NCI-H510A (cell line): ENCODE measurements around the gene DAPK1.

Experiments used
- DNase-seq: peaks from one replicate; lab custom pipeline; 2025; lab: John Stamatoyannopoulos, UW

DAPK1 gene

DNA sequence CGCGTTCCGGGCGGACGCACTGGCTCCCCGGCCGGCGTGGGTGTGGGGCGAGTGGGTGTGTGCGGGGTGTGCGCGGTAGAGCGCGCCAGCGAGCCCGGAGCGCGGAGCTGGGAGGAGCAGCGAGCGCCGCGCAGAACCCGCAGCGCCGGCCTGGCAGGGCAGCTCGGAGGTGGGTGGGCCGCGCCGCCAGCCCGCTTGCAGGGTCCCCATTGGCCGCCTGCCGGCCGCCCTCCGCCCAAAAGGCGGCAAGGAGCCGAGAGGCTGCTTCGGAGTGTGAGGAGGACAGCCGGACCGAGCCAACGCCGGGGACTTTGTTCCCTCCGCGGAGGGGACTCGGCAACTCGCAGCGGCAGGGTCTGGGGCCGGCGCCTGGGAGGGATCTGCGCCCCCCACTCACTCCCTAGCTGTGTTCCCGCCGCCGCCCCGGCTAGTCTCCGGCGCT, at the start of gene DAPK1:
Gene DAPK1, plus strand, starts transcription at position 264 of the 442 bp plus-strand sequence. CDS start 1,211 bp downstream, outside the sequence.
- DNase-seq: peak; percentile 6

DNA sequence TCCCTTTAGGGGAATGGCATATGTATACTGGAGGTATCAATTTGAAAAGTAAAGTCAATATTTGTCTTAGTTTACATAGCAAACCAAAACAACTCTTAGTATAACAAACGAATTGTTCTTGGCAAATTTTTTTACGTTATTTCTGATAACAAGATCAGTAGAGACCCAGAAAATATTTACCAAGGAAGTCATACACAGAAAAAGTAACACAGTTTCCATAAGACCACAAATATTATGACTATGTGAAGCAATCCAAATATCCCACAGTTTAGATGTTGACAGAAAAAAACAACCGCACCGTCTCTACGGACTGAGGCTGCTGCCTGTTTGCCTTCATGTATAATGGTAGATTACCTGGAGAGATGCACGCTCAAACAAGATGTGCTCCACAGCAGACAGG, 46.5 kb upstream of the DAPK1 start:
- DNase-seq: no peak

DNA sequence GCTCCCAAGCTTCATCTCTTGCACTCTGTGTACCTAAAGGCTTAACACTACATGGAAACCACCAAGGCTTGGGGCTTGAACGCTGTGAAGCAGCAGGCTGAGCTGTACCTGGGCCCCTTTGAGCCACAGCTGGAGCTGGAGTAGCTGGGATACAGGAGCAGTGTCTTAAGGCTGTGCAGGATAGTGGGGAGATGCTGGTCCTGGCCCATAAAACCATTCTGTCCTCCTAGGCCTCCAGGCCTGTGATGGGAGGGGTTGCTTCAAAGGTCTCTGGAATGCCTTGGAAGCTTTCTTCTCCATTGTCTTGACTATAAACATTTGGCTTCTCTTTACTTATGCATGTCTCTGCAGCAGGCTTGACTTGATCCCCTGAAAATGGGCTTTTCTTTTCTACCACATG, 42.3 kb upstream of the DAPK1 start:
- DNase-seq: no peak

DNA sequence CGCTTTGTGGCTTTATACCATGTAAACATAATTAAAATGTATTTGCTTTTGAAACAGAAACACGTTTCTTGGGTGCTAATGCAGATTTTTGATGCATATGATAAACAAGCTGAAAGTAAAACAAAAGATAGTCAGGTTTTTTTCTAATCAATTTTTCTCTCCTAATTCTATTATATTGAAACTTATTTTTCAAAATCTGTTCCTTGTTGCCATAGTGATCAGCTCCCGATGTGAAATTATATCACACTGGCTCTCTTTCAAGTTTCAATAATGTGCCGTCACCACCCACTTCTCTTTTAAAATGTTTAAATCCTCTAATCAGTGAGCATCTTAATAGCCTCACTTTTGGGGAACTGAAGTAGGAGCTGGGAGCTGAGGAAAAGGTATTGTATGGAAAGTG, 36.4 kb upstream of the DAPK1 start:
- no peak for DNase-seq

DNA sequence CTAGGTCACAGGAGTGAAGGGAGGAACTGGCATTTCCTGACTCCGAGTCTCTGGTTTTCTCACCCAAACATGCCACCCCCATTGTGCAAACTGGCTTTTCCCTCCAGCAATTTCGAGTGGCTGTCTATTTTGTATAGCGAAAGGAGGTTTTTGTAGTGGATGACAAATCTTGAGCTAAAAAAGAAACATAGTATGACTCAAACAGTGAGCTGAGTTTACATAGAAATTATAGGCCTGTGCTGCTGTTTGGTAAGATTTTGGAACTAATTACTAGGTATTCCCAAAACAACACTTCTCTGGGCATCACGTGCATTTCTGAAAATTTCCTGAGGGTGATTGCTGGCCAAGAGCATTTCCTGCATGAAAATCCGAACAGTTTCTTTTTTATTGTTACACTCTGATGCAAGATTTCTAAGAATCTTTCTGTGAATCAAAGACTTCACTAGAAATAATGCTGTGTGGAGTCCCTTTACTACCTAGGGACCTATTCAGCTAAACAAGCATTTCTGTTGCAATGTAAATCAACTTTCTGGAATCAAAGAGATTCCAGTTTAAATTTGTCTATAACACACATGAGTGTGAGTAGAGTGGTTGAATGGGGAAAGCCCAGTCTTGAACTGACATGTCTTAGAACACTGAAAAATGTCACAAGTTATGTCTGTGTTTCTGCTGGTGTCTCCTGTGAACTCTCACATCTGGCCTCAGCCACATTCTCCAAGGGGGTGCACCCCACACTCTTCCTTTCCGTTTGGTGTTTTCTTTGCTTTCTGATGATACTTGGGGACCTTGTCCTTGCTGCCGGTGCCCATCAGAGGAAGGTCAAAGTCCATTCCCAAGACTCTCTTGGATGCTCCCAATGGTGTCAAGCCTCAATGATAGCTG, 33.3 kb upstream of the DAPK1 start:
- DNase-seq: no peak

DNA sequence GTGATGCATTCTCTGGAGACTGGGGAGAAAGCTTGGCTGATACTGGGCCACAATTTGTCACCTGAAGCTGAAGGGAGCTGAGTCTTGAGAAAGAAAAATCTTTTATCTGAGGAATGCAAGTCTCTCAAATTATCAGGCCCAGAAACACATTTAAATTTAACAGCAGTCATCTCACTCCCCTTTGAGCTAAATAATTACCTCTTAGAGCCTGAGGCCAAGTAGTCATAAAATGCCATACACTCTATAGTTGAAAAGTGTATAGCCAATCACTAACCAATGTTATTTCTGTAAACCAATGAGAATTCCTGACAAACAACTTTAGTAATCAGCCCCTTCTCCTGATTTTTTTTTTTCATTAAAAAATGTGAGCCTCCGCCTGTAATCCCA, 32.7 kb upstream of the DAPK1 start:
- no peak for DNase-seq

DNA sequence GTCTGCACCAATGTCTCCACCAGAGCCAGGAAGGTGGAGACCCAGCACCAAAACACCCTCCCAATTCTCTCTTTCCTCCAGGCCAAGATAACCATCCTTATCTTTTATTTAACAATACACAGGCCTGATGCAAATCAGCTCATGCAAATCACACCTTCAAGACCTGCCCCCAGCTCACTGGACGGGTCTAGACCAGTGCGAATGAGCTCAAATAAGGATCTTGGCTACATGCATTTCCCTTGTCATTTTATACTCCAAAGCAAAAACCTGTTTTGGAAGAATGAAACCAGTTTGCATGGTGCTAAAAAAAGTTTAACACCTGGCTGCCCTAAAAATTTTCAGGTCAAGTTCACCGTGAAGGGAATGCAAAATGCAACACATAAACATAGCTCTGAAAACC, 31.9 kb upstream of the DAPK1 start:
- no peak for DNase-seq

DNA sequence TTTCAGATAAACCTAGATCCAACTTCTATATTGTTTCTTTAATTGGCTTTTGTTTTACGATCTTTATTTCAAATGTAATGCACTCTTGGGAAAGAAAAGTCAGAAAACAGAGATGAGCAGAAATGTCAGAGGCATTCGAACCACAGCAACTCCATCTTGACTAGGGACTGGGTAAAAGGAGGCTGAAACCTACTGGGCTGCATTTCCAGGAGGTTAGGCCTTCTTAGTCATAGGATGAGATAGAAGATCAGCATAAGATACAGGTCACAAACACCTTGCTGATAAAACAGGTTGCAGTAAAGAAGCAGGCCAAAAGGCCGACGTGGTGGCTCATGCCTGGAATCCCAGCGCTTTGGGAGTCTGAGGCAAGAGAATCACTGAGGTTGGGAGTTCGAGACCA, 30.5 kb upstream of the DAPK1 start:
- no peak for DNase-seq

DNA sequence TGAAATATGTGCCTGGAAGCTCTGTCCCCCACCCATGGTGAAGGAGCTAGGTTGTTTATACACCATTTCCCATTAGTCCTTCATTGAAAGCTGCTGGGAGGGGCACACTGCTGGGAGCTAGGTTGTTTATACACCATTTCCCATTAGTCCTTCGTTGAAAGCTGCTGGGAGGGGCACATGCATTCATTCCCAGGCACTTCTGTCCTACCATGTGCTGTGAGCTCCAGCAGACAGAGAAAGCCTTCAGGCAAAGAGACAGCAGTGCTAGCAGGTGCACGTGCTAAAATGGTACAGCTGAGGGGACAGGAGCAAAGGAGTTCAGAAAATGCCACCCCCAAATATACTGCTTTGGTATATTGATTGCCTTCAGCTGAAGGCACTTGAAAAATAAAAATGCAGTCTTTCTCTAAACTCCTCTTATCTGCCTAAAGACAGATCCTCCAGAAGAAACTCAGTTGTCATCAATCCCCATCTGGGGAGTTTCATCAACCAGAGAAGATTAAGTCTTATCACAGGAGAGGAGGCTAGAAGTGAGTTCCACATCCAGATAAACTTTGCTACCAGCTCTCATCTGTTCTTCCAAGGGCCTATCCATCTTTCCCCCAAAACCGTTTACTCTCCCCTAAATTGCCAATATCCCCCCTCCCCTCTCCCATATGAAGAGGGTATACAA, 27.7 kb upstream of the DAPK1 start:
- no peak for DNase-seq

DNA sequence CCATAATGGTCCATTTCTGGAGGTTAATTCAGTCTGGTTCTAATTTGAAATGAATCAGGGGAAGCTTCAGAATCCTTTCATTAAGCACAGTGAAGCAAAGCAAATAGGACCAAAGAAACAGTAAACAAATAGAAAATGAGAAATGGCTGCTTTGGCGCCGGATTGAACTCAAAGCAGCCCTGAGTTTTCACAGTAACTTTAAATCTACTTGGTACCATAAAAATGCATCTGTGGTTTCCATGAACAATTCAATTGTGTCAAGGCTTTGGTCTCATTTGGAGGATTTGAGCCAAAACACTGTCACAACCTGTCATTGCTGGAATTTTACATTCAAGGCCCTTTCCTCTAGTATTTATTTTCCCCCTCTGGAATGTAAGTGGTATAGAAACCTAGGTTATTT, 25.9 kb upstream of the DAPK1 start:
- DNase-seq: no peak

DNA sequence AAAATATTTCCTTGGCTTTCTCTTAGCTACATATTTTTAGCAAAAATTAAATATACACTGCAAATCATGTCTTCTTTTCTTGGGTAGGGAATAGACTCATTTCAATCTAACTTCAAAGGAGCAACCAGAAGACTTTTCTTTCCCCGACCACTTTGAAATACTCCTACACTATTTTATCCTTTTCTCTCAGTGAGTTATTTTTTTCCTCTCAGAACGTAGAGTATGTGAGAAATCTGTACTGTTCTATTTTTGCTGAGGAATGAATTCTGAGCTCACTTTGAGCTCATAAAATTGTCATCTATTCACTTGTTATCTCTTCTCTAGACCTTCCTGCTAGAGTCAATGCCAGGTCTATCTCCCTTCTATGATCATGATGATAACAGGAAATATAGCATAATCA, 22.2 kb upstream of the DAPK1 start:
- no peak for DNase-seq

DNA sequence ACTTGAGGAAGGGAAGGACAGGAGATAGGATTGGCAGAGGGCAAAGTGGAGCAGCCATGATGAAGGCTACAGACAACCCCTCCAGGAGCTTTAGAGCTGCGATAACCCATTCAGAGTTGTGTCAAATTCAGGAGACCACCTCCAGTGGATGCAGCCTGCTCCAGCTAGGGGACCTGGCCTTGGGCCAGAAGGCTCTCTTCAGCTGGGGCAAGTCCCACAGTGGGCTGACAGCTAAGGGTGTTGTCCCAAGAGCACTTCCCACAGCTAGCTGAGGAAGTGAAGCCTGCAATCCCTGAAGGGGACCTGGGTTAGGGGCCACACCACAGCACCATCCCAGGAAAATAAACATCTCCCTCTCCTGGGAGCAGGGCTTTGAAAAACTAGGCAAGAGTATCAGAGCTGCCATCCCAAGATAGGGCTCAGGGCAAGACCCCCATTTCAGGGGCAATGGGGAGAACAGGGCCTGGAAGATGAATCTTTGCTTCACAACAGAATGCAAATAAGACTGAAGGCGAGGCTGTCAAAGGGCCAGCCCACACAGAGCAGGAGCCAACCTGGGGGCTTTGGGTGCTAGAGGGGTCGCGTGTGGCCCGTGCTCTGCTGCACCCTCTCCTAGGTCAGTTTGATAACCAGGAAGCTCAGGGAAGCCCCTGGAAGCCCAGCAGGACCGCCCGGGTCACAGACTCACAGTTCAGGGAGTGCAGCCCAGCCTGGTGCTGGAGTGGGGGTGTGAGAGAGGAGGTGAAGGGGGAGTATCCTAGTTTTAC, 19.3 kb upstream of the DAPK1 start:
- DNase-seq: no peak

DNA sequence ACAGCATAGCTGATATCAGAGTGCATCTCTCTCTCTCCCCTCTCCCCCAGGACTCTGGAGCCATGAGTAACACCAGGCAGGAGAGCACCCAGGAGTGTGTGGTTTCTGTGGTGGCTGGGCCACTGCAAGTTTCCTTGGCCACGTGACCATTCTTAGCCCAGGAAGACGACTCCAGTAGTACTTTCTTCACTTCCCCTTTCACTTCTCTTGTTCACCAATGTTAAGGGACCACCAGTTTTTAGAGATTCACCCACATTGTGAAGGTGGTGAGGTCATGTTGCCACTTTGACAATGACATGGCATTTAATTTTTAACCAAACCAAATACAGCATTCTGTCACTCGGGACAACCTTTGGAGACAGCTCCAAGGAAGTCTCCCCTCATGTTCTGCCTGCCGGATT, 17.9 kb upstream of the DAPK1 start:
- no peak for DNase-seq

DNA sequence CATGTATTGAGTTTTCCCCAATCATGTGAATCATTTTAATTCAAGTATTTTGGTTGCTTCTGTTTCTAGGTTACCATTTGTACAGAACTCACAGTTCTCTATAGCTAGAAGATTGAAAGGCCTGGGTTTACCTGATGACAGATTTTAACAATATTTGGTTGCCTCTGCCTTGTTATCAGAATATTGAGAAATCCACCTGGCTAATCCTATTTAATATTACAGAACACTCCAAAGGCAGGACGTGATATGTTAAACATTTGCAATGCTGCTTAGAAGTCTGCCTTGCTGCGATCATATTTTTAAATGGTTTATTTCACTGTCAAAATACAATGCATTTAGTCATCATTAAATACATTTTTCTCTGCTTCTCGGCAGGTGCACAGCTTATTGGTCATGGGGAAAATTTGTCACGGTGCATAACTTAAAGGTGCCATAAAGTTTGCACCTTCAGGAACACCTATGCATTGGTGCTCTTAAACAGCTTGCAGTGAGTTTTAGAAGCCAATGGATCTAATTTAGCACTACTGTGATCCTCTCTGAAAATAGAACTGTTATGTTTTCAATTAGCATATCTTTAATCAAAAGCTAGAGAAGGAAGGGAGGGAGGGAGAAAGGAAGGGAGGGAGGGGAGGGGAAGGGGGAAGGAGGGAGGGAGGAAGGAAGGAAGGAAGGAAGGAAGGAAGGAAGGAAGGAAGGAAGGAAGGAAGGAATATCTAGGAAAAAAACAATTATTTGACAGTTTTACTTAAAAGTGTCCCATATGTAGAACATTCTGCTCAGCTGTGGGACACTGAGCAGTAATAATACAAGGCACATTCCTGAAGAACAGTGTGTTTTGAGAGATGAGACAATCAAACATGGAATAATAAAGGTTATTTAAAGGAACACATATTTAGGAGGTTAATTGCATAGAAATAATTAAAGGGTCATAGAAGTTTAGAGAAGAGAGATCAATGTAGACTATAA, 15.5 kb upstream of the DAPK1 start:
- no peak for DNase-seq

DNA sequence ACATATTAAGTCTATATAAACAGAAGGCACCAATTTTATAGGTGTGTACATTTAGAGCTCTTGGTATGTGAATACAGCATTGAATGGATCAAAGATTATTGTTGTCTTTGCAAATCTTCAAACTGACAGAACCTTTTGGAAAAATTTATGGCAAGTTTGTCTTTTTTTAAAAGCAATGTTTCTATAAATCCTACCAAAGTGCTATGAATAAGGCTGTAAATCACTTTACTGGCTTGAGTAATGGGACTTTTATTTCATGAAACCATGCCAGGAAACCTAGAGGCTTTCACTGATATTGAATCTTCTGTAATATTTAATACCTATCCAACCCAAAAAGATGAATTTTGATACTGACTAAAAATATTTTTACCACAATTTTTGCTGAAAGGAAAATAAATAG, 7.4 kb upstream of the DAPK1 start:
- DNase-seq: no peak

DNA sequence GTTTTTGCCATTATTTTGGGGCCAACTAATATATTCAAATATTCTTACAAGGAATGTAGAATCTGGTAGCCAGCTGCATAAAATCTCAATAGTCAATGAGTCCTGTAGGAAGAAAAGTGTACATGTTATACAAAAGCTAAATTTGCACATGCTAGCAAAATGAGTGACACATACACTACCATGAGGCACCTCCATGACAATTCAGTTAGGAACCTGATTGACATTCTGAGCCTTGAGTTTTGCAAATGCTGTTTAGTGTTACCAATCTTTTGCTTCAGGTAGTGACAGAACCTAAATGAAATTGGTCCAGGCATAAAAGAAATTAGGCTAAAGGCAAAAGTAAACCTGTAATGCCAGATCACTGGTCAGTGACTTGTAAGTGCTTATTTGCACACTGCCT, 6.8 kb upstream of the DAPK1 start:
- DNase-seq: no peak

DNA sequence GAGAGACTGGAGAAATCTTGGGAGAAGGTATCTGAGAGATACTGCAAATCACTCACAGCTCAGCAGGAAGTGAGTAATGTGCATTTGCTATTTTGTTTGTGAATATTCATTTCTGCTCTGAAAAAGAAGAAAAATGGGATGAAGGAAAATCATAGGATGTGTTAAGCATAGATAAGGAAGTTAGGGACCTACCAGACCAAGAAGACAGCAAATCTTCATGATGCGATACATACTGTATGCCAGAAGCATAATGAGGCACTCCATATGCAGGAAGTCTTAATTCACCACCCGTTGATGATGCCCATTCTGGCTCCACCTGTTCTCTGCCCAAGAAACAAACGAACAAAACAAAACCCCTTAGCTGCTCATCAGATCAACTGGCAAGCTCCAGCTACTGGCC, 6.1 kb upstream of the DAPK1 start:
- no peak for DNase-seq

DNA sequence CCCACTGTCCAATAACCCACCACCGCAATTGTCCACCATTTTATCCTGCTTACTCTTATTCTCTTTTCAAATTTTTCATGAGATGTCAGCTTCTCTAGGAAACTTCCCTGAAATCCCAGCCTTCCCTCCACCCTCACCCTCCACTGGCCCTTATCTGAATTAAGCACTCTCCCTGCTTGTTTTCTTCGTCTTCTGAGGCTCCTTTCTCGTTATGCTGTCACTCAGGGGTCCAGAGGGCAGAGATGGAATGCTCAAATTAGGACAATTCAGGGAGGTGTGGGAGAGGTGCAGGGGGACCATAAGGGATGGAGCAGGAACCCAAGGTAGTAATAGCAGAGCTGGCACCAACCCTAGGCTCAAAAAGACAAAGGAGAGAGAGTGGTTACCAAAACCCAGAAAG, 5.0 kb upstream of the DAPK1 start:
- no peak for DNase-seq

DNA sequence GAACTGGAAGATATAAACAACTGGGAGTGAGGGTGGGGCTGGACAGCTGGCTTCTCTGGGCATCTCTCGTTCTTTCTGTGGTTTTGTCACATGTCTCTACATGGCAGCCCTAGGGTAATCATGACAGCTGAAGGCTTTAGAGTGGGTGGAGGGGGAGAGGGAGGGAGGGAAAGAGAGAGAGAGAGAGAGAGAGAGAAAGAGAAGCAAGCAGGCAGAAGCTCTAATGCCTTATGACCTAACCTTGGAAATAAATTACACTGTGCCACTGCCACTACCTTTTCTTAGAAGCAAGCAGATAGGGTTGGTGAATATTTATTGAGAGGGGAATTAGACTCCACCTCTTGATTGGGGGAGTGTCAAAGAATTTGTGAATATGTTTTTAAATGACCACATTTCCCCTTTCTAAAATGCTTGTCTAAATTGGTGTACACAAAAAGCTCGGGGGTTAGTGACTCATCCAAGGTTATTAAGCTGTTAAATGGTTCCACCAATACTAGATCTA, 2.6 kb upstream of the DAPK1 start:
- peak; percentile 0 for DNase-seq

DNA sequence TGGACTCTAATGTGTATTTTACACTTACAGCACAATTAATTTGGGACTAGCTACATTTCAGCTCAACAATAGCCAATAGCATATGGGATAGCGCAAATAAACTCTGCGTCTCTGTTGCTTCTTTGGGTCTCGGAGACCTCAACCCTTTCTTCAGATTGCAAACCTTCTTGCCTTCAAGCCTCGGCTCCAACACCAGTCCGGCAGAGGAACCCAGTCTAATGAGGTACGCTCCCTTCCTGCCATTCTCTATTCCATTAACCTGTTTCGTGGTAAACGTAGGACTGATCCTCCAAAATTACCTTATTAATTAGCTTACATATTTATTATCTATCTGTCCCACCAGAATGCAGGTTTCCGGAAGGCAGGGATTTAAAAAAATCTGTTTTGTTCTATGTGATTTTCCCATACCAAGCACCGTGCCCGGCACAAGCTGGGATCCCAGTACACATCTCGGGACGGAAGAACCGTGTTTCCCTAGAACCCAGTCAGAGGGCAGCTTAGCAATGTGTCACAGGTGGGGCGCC, 525 bp upstream of the DAPK1 start:
- DNase-seq: no peak
